ENCODE results near the gene MAFG. TPM values are rescaled to one million over a fixed set of nuclear protein-coding genes. Genes with fewer than 3 reads are reported as not detected.

MAFG gene
- total and polyA plus RNA-seq, 2 of the 13 experiments (the other 11 are each of a cell fraction or from before 2014, with no cell fraction given) = 14.5 to 20.0 TPM

- TF ChIP-seq MLXIP (CRISPR knock-in tag; IDR thresholded peaks at IDR 0.05; ENCODE audit: borderline replicate concordance) = no peak
- no peak for TF ChIP-seq ZNF33B (CRISPR knock-in tag; IDR thresholded peaks at IDR 0.05)
- no peak for TF ChIP-seq ZNF784 (CRISPR knock-in tag; IDR thresholded peaks at IDR 0.05; ENCODE audit: borderline replicate concordance)
- TF ChIP-seq ZNF143 (CRISPR knock-in tag; IDR thresholded peaks at IDR 0.05) = no peak; the same call in 1 of the 2 replicates
- no peak for TF ChIP-seq ZNF468 (CRISPR knock-in tag; IDR thresholded peaks at IDR 0.05)
- no peak for TF ChIP-seq THAP11 (CRISPR knock-in tag; IDR thresholded peaks at IDR 0.05)
- TF ChIP-seq SKI (IDR thresholded peaks at IDR 0.05; ENCODE audit: partially characterized antibody) = no peak
- TF ChIP-seq MBNL3 (CRISPR knock-in tag; conservative IDR thresholded peaks at IDR 0.05) = no peak
- TF ChIP-seq MED8 (CRISPR knock-in tag; IDR thresholded peaks at IDR 0.05; ENCODE audit: insufficient replicate concordance) = no peak
- TF ChIP-seq ZNF34 (CRISPR knock-in tag; IDR thresholded peaks at IDR 0.05; ENCODE audit: borderline replicate concordance) = no peak
- no peak for TF ChIP-seq ZFY (CRISPR knock-in tag; IDR thresholded peaks at IDR 0.05)
- no peak for TF ChIP-seq STAT5B (CRISPR knock-in tag; IDR thresholded peaks at IDR 0.05)
- TF ChIP-seq TARDBP (CRISPR knock-in tag; IDR thresholded peaks at IDR 0.05) = no peak
- TF ChIP-seq NFIB (CRISPR knock-in tag; IDR thresholded peaks at IDR 0.05; ENCODE audit: borderline replicate concordance) = no peak
- no peak for TF ChIP-seq NR2F1 (CRISPR knock-in tag; IDR thresholded peaks at IDR 0.05)
- peak; percentile 24; the same call in 1 of the 2 replicates for TF ChIP-seq HINFP (CRISPR knock-in tag; IDR thresholded peaks at IDR 0.05; ENCODE audit: low read depth)
- TF ChIP-seq ZNF792 (CRISPR knock-in tag; IDR thresholded peaks at IDR 0.05) = no peak
- no peak for TF ChIP-seq ZNF451 (CRISPR knock-in tag; IDR thresholded peaks at IDR 0.05)
- TF ChIP-seq ZNF75D (CRISPR knock-in tag; IDR thresholded peaks at IDR 0.05; ENCODE audit: borderline replicate concordance) = 0 out of 2 replicates have a peak, but pooled peaks have one; percentile 42
- no peak for TF ChIP-seq ATAD3A (CRISPR knock-in tag; IDR thresholded peaks at IDR 0.05)
- 0 out of 2 replicates have a peak, but pooled peaks have one; percentile 37 for TF ChIP-seq ZNF782 (CRISPR knock-in tag; IDR thresholded peaks at IDR 0.05; ENCODE audit: borderline replicate concordance)
- no peak for TF ChIP-seq MTF2 (CRISPR knock-in tag; IDR thresholded peaks at IDR 0.05; ENCODE audit: borderline replicate concordance)
- no peak for TF ChIP-seq TCF7L2 (IDR thresholded peaks at IDR 0.05; ENCODE audit: low read depth, low read length)
- no peak for TF ChIP-seq ZNF614 (CRISPR knock-in tag; IDR thresholded peaks at IDR 0.05; ENCODE audit: borderline replicate concordance)
- no peak for TF ChIP-seq ZNF7 (CRISPR knock-in tag; IDR thresholded peaks at IDR 0.05)
- no peak for TF ChIP-seq AHR (CRISPR knock-in tag; IDR thresholded peaks at IDR 0.05)
- no peak for TF ChIP-seq RORA (CRISPR knock-in tag; IDR thresholded peaks at IDR 0.05)
Observed at GRCh38 chr17:81890447-81891302, 36.9 kb downstream of the MAFG start (continued).

Measured in HepG2 (cell line).